HG03159 (cell line): Measurements from ENCODE around the gene RABAC1.
"Not testable (repeated sequence)": the region's sequence is repeated elsewhere in the genome, so short reads cannot be mapped to it uniquely, and the experiment has no call there.

Source experiments
- ATAC-seq: cut with Tn5 transposase; IDR thresholded peaks from one replicate; pipeline ENCODE4 v1.9.1; 2021; ENCODE audit warnings: mild to moderate bottlenecking, moderate library complexity; ENCODE audit not compliant: unreplicated experiment

RABAC1 gene

GRCh38 chr19:41959056-41960053 lies at the start of gene RABAC1:
TSS of gene RABAC1 (minus strand) at chr19:41959321. CDS start at chr19:41959292, 29 bp downstream.
- ATAC-seq, result peak; percentile 72

- no peak for ATAC-seq
Measured at GRCh38 chr19:42006569-42006968, 47.4 kb upstream of the RABAC1 start.

GRCh38 chr19:42005504-42005903 lies 46.4 kb upstream of the RABAC1 start:
- ATAC-seq, result no peak

GRCh38 chr19:42003506-42004294 lies 44.6 kb upstream of the RABAC1 start:
- ATAC-seq, result no peak

- no peak for ATAC-seq
Measured at GRCh38 chr19:41999878-42000208, 40.7 kb upstream of the RABAC1 start.

GRCh38 chr19:41999071-41999877 lies 40.2 kb upstream of the RABAC1 start:
- ATAC-seq, result no peak

GRCh38 chr19:41998246-41999020 lies 39.3 kb upstream of the RABAC1 start:
- ATAC-seq, result no peak

GRCh38 chr19:41997851-41998229 lies 38.7 kb upstream of the RABAC1 start:
- no peak for ATAC-seq

GRCh38 chr19:41997121-41997850 lies 38.2 kb upstream of the RABAC1 start:
- no peak for ATAC-seq

GRCh38 chr19:41995959-41996797 lies 37.1 kb upstream of the RABAC1 start:
- ATAC-seq, result no peak

GRCh38 chr19:41994994-41995958 lies 36.2 kb upstream of the RABAC1 start:
- ATAC-seq, result no peak

- no peak for ATAC-seq
Measured at GRCh38 chr19:41994521-41994971, 35.4 kb upstream of the RABAC1 start.

GRCh38 chr19:41993612-41994483 lies 34.7 kb upstream of the RABAC1 start, which contains the start of gene ATP1A3:
TSS of gene ATP1A3 (minus strand) at chr19:41994230. CDS start at chr19:41994076, 154 bp downstream.
- ATAC-seq, result no peak

GRCh38 chr19:41991925-41992569 lies 32.9 kb upstream of the RABAC1 start:
- ATAC-seq, result not testable (repeated sequence)

GRCh38 chr19:41991025-41991424 lies 31.9 kb upstream of the RABAC1 start:
- ATAC-seq, result no peak

- no peak for ATAC-seq
Measured at GRCh38 chr19:41990615-41991014, 31.5 kb upstream of the RABAC1 start.
